HuH-7 (cell line): Measurements from ENCODE around the gene SESN2.
A peak's percentile ranks its signal among the peaks of the same experiment; 100 is the strongest.
"Not testable (repeated sequence)": the region's sequence is repeated elsewhere in the genome, so short reads cannot be mapped to it uniquely, and the experiment has no call there.

Experiments
- DNase-seq: peaks from one replicate; pipeline ENCODE4 v3.0.0; 2011; ENCODE audit warnings: low spot score

Gene SESN2

GRCh38 chr1:28288487-28288886, 29.2 kb downstream of the SESN2 start:
- DNase-seq = no peak

GRCh38 chr1:28290851-28291250, 31.5 kb downstream of the SESN2 start:
- peak; percentile 47 for DNase-seq

- DNase-seq = no peak
Measured at GRCh38 chr1:28291711-28292110, 32.4 kb downstream of the SESN2 start.

GRCh38 chr1:28295936-28296335, 36.6 kb downstream of the SESN2 start:
- no peak for DNase-seq

- DNase-seq = peak; percentile 77
Measured at GRCh38 chr1:28296401-28297261, 37.3 kb downstream of the SESN2 start.

GRCh38 chr1:28297826-28298225, 38.5 kb downstream of the SESN2 start:
- DNase-seq = no peak

GRCh38 chr1:28298438-28298837, 39.1 kb downstream of the SESN2 start:
- DNase-seq = no peak

- no peak for DNase-seq
Measured at GRCh38 chr1:28301368-28302174, 42.3 kb downstream of the SESN2 start.

- DNase-seq = no peak
Measured at GRCh38 chr1:28302247-28302646, 42.9 kb downstream of the SESN2 start.

- DNase-seq = no peak
Measured at GRCh38 chr1:28306301-28306949, 47.1 kb downstream of the SESN2 start.

- DNase-seq = no peak
Measured at GRCh38 chr1:28308750-28309149, 49.4 kb downstream of the SESN2 start.

- no peak for DNase-seq
Measured at GRCh38 chr1:28309702-28310101, 50.4 kb downstream of the SESN2 start.

- DNase-seq = peak; percentile 69
Measured at GRCh38 chr1:28313702-28314546, 54.6 kb downstream of the SESN2 start.

- no peak for DNase-seq
Measured at GRCh38 chr1:28314547-28314941, 55.2 kb downstream of the SESN2 start.

GRCh38 chr1:28317014-28317413, 57.7 kb downstream of the SESN2 start:
- DNase-seq = no peak

- peak; percentile 31 for DNase-seq
Measured at GRCh38 chr1:28322194-28322593, 62.9 kb downstream of the SESN2 start.

- no peak for DNase-seq
Measured at GRCh38 chr1:28323720-28324119, 64.4 kb downstream of the SESN2 start.

GRCh38 chr1:28326515-28326914, 67.2 kb downstream of the SESN2 start:
- no peak for DNase-seq

GRCh38 chr1:28326984-28327383, 67.7 kb downstream of the SESN2 start:
- no peak for DNase-seq

- not testable (repeated sequence) for DNase-seq
Measured at GRCh38 chr1:28327431-28327830, 68.1 kb downstream of the SESN2 start.

- no peak for DNase-seq
Measured at GRCh38 chr1:28328228-28328648, 68.9 kb downstream of the SESN2 start.
